GM12801 (cell line): ENCODE measurements around the gene DDHD1.

Source experiments
- TF ChIP-seq, protein P1 (sequence below): IDR thresholded peaks from one replicate; pipeline ENCODE4 v1.5.1; 2011; ENCODE audit warnings: control low read depth; ENCODE audit not compliant: insufficient read length; ENCODE audit errors: extremely low read depth

The DDHD1 gene

DNA sequence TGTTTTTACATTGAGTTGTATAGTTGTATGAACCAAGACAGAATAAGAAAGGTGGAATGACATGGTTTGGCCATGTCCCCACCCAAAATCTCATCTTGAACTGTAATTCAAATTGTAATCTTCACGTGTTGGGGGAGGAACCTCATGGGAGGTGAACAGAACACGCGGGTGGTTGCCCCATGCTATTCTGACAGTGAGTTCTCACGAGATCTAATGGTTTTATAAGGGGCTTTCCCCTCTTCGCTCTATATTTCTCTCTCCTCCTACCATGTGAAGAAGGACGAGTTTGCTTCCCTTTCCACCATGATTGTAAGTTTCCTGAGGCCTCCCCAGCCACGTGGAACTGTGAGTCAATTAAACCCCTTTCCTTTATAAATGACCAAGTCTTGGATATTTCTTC lies 25.3 kb downstream of the DDHD1 start:
- TF ChIP-seq, protein P1, sequence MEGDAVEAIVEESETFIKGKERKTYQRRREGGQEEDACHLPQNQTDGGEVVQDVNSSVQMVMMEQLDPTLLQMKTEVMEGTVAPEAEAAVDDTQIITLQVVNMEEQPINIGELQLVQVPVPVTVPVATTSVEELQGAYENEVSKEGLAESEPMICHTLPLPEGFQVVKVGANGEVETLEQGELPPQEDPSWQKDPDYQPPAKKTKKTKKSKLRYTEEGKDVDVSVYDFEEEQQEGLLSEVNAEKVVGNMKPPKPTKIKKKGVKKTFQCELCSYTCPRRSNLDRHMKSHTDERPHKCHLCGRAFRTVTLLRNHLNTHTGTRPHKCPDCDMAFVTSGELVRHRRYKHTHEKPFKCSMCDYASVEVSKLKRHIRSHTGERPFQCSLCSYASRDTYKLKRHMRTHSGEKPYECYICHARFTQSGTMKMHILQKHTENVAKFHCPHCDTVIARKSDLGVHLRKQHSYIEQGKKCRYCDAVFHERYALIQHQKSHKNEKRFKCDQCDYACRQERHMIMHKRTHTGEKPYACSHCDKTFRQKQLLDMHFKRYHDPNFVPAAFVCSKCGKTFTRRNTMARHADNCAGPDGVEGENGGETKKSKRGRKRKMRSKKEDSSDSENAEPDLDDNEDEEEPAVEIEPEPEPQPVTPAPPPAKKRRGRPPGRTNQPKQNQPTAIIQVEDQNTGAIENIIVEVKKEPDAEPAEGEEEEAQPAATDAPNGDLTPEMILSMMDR, result no peak

GRCh38 chr14:53127151-53127550 lies 26.0 kb downstream of the DDHD1 start:
- TF ChIP-seq, protein P1, result no peak

DNA sequence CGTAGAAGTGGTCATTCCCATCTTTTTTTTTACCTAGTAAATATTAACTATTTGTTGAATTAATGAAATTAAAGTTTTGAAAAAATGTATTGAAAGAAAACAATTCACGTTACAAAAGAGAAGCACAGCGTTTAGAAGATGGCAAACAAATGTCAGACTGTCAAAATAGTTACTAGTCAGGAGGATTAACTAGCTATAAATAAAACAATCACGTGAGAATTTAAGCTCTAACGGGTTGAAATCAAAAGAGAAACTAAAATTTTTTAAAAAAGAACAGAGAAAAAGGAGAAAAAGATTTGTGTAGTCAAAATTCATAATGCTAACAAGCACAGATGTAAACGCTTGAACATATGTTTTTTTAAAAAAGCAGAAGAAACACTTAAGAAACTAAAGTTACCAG lies 26.4 kb downstream of the DDHD1 start:
- TF ChIP-seq, protein P1, result no peak

DNA sequence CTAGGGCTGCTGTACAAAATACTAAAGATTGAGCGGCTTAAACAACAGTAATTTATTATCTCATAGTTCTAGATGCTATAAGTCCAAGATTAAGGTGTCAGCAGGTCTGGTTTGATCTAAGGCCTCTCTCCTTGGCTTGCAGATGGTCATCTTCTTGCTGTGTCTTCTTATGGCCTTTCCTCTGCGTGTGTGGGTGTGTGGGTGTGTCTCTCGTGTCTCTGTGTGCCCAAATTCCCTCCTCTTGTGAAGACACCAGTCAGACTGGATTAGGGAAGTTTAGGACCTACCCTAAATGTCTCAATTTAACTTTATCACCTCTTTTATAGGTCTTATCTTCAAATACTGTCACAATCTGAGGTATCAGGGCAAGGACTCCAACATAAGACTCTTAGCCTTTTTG lies 28.3 kb downstream of the DDHD1 start:
- TF ChIP-seq, protein P1, result no peak

DNA sequence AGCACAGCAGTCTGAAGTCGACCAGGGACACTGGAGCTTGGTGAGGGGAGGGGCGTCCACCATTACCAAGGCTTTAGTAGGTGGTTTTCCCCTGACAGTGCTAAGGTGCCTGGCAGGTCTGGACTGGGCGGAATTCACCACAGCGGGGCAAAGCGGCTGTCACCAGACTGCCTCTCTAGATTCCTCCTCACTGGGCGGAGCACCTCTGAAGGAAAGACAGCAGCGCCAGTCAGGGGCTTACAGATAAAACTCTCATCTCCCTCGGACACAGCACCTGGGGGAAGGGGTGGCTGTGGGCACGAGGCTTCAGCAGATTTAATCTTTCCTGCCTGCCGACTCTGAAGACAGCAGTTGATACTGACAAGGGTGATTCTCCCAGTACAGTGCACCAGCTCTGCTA lies 39.1 kb downstream of the DDHD1 start:
- TF ChIP-seq, protein P1, result no peak

- TF ChIP-seq, protein P1, result no peak
Observed at GRCh38 chr14:53110096-53110495, 43.0 kb downstream of the DDHD1 start.

DNA sequence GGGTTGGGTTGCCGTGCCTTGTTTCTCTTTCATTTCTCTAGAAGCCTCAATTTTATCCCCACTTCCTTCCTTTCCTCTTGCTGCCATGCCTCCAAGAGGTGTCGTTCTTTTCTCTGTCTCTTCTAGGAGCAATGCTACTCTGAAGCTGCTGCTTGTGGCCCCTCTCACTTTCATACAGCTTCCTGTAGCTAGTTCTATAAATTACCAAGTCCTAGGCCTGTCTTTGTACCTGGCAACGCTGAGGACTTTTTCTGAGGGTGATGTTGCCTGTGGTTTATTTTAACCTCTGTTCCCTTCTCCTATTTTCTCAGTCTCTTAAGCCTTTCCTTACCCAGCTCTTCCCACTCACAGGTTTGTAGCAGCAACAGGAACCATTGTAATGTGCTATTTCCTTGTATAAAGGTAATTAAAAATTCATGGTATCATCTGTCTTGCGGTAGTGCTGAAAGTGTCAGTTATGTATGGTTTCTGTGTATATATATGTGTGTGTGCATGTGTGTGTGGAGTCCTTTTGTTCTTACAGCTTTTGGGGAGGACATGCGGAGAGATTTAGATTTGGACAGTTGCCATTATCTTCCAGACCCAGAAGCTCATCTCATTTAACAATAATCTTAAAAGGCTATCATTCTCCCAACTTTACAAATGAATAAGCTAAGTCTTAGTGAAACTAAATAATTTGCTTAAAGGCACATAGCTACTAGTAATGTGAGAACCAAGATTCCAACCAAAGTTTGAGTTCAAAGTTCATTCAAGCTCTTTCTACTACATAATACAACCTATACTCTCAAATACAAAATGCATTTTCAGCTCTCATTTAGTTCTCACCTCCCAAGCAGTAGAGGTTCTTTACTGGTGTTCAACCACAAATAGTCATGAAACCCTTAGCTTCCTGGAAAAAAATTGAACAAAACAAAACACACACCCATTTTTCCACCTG lies 43.8 kb downstream of the DDHD1 start:
- TF ChIP-seq, protein P1, result no peak
